Measurements from ENCODE around the gene ENTR1.

DNA sequence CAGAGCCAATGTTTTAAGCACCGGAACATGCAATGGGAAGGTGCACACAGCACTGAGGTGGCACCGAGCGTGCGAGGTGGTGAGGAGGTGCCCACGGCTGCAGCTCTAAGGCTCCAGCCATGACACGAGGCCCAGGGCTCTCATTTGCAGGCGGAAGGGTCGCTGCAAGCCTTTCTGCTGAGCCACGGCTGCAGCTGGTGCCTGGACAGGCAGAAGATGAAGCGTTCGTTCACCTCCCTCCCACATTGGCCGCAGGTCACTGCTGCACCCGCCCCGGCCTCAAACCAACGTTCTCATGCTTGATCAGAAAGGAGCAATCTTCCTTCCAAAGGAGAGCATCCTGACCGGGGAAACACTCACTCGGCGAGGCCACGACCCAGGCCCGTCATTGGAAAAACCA, 33.7 kb upstream of the ENTR1 start:
- TF ChIP-seq, protein P1, sequence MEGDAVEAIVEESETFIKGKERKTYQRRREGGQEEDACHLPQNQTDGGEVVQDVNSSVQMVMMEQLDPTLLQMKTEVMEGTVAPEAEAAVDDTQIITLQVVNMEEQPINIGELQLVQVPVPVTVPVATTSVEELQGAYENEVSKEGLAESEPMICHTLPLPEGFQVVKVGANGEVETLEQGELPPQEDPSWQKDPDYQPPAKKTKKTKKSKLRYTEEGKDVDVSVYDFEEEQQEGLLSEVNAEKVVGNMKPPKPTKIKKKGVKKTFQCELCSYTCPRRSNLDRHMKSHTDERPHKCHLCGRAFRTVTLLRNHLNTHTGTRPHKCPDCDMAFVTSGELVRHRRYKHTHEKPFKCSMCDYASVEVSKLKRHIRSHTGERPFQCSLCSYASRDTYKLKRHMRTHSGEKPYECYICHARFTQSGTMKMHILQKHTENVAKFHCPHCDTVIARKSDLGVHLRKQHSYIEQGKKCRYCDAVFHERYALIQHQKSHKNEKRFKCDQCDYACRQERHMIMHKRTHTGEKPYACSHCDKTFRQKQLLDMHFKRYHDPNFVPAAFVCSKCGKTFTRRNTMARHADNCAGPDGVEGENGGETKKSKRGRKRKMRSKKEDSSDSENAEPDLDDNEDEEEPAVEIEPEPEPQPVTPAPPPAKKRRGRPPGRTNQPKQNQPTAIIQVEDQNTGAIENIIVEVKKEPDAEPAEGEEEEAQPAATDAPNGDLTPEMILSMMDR (conservative IDR thresholded peaks at IDR 0.05): no peak
- no peak for TF ChIP-seq ZFX (IDR thresholded peaks at IDR 0.05)

All from C4-2B (cell line).